Measurements from ENCODE around the gene INHBB.

INHBB gene

DNA sequence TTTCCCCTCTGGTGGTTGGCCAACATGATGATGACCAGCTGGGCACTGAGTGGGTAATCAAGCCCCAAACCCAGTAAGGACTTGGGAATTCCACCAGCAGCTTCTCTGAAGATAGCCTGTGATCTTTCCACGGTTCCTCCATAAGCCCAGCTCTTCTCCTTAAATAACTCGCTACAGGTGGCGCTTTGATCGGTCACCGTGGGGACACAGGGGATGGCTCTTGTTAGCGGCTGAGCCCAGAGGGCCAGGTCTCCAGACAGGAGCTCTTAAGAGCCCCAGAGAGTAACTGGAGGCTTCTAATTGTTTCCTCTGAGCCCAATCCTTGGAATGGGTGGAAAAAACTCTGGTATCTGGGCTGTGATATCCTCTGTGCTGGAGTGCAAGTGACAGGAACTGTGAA lies 13.6 kb upstream of the INHBB start:
- TF ChIP-seq, protein P1, sequence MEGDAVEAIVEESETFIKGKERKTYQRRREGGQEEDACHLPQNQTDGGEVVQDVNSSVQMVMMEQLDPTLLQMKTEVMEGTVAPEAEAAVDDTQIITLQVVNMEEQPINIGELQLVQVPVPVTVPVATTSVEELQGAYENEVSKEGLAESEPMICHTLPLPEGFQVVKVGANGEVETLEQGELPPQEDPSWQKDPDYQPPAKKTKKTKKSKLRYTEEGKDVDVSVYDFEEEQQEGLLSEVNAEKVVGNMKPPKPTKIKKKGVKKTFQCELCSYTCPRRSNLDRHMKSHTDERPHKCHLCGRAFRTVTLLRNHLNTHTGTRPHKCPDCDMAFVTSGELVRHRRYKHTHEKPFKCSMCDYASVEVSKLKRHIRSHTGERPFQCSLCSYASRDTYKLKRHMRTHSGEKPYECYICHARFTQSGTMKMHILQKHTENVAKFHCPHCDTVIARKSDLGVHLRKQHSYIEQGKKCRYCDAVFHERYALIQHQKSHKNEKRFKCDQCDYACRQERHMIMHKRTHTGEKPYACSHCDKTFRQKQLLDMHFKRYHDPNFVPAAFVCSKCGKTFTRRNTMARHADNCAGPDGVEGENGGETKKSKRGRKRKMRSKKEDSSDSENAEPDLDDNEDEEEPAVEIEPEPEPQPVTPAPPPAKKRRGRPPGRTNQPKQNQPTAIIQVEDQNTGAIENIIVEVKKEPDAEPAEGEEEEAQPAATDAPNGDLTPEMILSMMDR (IDR thresholded peaks at IDR 0.05; ENCODE audit: borderline replicate concordance, control extremely low read depth, extremely low read depth, insufficient read depth, missing control alignments): no peak
- in situ Hi-C loops (cut with MboI; ENCODE audit: low sequenced_read_pairs, unreplicated experiment): no loop called here
- DNase-seq (ENCODE audit: low spot score): no peak

DNA sequence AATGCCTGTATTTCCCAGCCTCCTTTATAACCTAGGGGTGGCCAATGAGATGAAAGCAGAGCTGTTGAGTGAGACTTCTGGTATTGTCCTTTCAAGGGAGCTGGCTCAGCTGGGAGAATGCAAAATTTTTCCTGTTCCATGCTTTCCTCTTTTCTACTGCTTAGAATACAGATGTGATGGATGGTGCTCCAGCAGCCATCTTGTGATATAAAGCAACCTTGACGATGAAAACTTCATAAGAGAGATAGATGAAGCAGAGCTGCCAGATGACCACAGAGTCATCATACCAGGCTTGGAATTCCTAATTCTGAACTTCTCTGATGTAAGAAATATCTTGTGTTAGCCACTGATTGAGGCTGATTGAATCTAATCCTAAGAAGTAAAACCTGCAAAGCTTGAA lies 11.9 kb upstream of the INHBB start:
- DNase-seq (ENCODE audit: low spot score): no peak
- TF ChIP-seq, protein P1 (IDR thresholded peaks at IDR 0.05; ENCODE audit: borderline replicate concordance, control extremely low read depth, extremely low read depth, insufficient read depth, missing control alignments): no peak
- in situ Hi-C loops (cut with MboI; ENCODE audit: low sequenced_read_pairs, unreplicated experiment): no loop called here

DNA sequence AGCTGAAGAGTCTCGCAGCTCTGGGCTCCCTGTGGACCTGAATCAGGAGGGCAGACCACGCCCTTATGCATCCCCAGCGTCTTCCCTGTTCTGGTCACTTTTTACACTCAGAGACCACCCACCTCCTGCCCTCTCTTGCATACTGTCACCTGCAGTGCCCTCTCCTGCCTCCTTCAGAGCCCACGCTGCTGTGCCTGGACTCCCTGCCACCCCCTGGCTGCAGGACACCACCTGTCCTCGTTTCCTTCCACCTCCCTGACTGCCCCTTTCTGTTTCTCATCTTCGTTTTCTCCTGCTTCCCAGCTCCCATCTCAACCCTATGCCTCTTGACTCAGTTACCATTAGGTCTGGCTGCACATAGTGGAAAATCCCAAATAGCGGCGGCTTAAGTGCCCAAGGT lies 9.2 kb upstream of the INHBB start:
- in situ Hi-C loops (cut with MboI; ENCODE audit: low sequenced_read_pairs, unreplicated experiment): no loop called here
- TF ChIP-seq, protein P1 (IDR thresholded peaks at IDR 0.05; ENCODE audit: borderline replicate concordance, control extremely low read depth, extremely low read depth, insufficient read depth, missing control alignments): no peak

DNA sequence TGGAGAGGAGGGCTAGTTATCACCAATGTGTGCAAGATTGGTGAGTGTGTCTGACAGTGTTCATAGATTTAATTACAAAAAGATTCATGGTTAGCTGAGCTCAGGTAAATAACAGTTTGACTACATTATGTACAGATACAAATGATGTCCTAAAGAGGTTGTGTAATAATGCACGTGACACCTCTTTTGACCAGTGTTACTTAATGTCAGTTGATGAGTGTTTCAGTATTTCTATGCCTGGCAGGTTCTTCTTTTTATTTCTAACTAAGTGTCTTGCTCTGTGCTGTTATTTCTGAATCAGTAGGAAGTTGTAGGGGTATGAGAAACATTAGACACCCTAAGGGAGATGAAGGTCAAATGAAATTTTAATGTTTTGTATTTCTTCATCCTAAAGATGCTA lies 7.9 kb upstream of the INHBB start:
- TF ChIP-seq, protein P1 (IDR thresholded peaks at IDR 0.05; ENCODE audit: borderline replicate concordance, control extremely low read depth, extremely low read depth, insufficient read depth, missing control alignments): no peak
- in situ Hi-C loops (cut with MboI; ENCODE audit: low sequenced_read_pairs, unreplicated experiment): no loop called here
- DNase-seq (ENCODE audit: low spot score): no peak

More for the DNA sequence above, 9.2 kb upstream of the INHBB start:
- DNase-seq (ENCODE audit: low spot score): no peak

DNA sequence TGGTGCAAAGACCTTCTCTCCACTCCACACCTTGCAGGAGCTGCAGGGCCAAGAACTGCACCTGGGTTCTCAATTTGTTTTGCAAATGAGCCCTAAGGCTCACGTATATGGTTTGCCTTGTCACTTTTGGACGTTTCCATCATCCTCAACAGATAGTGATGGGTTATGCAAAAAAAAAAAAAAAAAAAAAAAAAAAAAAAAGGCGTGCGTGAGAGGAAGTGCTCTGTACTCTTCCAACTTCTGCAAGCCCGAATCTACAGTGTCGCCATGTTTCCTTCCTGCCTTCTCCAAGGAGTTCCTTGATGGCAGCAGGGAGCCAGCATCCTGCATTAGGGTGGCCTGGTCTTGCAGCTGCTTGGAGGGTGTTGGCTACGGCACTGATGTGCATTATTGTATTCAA lies 4.0 kb upstream of the INHBB start:
- TF ChIP-seq, protein P1 (IDR thresholded peaks at IDR 0.05; ENCODE audit: borderline replicate concordance, control extremely low read depth, extremely low read depth, insufficient read depth, missing control alignments): no peak
- DNase-seq (ENCODE audit: low spot score): no peak
- in situ Hi-C loops (cut with MboI; ENCODE audit: low sequenced_read_pairs, unreplicated experiment): no loop called here

DNA sequence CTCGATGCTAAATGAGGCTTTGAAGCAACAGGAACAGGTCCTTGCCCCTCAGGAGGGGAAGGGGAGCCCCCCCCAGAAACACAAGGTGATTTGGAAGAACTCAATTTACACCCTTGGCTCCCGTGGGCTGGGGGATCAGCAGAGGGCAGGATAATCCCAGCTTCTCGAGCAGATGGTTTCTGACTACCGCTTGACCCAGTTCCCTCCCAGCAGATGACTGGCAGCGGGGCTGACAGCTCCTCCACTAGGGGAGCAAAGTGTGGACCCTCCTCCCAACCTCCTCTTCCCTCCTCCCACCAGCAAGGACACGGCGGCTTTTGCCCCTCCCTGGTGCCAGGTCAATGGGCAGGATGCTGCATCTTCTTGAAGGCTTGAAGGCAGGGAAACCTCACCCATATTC lies 3.5 kb upstream of the INHBB start:
- no peak for DNase-seq (ENCODE audit: low spot score)
- in situ Hi-C loops (cut with MboI; ENCODE audit: low sequenced_read_pairs, unreplicated experiment): no loop called here
- TF ChIP-seq, protein P1 (IDR thresholded peaks at IDR 0.05; ENCODE audit: borderline replicate concordance, control extremely low read depth, extremely low read depth, insufficient read depth, missing control alignments): no peak

DNA sequence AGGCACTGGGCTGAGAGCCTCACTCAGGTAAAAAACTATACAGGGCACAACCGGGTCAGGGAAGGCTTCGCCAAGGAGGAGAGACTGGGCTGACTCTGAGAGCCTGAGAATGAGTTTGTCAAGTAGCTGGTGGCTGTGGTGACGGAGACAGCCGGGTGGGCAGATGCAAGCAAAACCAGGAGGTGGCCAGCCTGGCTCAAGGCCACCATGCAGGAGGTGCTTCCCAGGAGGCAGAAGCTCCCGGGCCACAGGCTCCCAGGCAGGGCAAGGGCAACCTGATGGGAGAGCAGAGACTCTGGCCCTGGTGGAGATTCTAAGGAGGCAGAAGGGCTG lies 2.9 kb upstream of the INHBB start:
- in situ Hi-C loops (cut with MboI; ENCODE audit: low sequenced_read_pairs, unreplicated experiment): no loop called here
- TF ChIP-seq, protein P1 (IDR thresholded peaks at IDR 0.05; ENCODE audit: borderline replicate concordance, control extremely low read depth, extremely low read depth, insufficient read depth, missing control alignments): no peak
- no peak for DNase-seq (ENCODE audit: low spot score)
